Measurements from ENCODE around the gene ABRACL.

DNA sequence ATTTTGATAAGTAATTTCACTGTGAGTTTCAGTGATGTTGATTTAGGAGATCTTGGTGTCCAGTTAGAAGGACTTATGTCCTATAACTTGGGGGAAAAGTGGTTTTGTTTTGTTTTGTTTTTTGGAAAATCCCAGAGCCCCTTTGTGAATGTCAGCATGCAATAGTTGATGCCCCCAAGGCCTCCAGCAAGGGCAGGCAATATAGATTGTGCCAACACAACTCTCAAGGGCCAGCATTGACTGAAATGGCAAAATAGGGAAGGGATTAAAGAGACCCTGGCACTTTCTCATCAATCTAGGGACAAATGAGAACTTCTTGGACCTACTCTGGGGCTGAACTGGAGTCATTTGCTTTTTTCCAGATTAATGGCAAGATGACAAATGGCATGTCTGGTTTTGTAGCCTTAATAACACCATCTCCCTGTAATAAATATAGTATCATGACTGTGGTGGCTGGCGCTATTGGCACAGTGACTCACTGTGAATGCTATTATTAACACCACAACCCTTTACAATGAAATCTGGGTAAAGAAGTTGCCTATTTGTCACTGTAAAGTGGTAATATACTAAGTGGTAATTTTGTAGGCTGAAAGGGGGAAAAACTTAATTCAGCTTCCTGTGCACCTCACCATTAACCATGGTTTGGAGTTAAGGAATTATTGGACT lies 51.8 kb downstream of the ABRACL start:
- no peak for TF ChIP-seq EZH2phosphoT487 (IDR thresholded peaks at IDR 0.05; ENCODE audit: borderline replicate concordance, low read depth, low read length)
- TF ChIP-seq, protein P1, sequence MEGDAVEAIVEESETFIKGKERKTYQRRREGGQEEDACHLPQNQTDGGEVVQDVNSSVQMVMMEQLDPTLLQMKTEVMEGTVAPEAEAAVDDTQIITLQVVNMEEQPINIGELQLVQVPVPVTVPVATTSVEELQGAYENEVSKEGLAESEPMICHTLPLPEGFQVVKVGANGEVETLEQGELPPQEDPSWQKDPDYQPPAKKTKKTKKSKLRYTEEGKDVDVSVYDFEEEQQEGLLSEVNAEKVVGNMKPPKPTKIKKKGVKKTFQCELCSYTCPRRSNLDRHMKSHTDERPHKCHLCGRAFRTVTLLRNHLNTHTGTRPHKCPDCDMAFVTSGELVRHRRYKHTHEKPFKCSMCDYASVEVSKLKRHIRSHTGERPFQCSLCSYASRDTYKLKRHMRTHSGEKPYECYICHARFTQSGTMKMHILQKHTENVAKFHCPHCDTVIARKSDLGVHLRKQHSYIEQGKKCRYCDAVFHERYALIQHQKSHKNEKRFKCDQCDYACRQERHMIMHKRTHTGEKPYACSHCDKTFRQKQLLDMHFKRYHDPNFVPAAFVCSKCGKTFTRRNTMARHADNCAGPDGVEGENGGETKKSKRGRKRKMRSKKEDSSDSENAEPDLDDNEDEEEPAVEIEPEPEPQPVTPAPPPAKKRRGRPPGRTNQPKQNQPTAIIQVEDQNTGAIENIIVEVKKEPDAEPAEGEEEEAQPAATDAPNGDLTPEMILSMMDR (conservative IDR thresholded peaks at IDR 0.05; ENCODE audit: low read length), result no peak

Data from OCI-LY7 (cell line).